Prostate gland (tissue), 2 donors: Measurements from ENCODE around the gene CIRBP.

Experiments used
- CTCF ChIP-seq, 4 experiments: fragments of 200-600 bp in 2 of 4; fragments of 450-650 bp in 2 of 4; sonication (generic) in 2 of 4; IDR thresholded peaks; 1 replicate in 3 of 4; 2 replicates in 1 of 4; pipeline ENCODE4 v1.5.1; 2016 to 2019; ENCODE audit warnings: antibody characterized with exemption in 4 of 4, mild to moderate bottlenecking in 2 of 4, moderate library complexity in 2 of 4
- POLR2A ChIP-seq: fragments of 450-650 bp; IDR thresholded peaks from one replicate; pipeline ENCODE4 v1.6.1; 2016; ENCODE audit warnings: antibody characterized with exemption, mild to moderate bottlenecking

GRCh38 chr19:1263188-1263587, 5.9 kb upstream of the CIRBP start:
- TF ChIP-seq POLR2A (no peak), CTCF (IDR thresholded peaks at IDR 0.05) (no peak)
